ENCODE data around the gene MEF2A. TPM values are rescaled to one million over a fixed set of nuclear protein-coding genes. Genes with fewer than 3 reads are reported as not detected.

MEF2A gene
- total RNA-seq, 1 experiment from 2014 or later = 21.3 TPM

DNA sequence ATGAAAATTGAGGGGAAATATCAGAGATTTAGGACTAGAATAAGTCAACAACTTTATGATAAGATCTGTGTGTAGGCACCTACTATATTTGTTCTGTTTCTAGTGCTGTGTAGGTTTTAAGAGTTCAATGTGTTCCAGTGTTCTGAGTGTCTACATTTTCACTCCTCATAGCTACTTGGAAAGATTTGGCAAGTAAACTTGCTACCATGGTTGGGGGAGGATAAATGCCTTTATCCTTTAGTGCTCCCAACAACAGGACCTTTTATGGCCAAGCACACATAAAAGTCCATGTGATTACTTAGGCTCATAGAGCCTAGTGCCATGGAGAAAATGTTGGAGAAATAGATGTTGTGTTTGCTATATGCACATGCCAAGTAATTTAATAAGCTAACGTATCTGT lies 103.5 kb downstream of the MEF2A start:
- no peaks in the 10 kb centered on the region for H4K20me1 ChIP-seq (ENCODE audit: low read length)
- no peaks in the 10 kb centered on the region for H3F3A ChIP-seq (ENCODE audit: low read length, unreplicated experiment)
- no peaks in the 10 kb centered on the region for H3K9me3 ChIP-seq (ENCODE audit: low read length)
- no peak overlapping the region for H3K27ac ChIP-seq (ENCODE audit: low read length)
- H3K27me3 ChIP-seq (ENCODE audit: low read length) = no peaks in the 10 kb centered on the region
- CTCF ChIA-PET = interaction anchor here (0.7 kb wide), 1 partner anchor 268 kb away, joined by 3 read pairs; no protein-coding TSS in a partner anchor
- H3K4me1 ChIP-seq (ENCODE audit: insufficient read depth, low read length) = no peaks in the 10 kb centered on the region
- no peak for ATAC-seq
- no TSS peak for BruUV-seq (replicated peaks)
- POLR2A ChIA-PET (ENCODE audit: unreplicated experiment) = no interaction called here
- no peak for TF ChIP-seq EZH2 (IDR thresholded peaks at IDR 0.05; ENCODE audit: low read length, unreplicated experiment)
- no peak for TF ChIP-seq EZH2phosphoT487 (IDR thresholded peaks at IDR 0.05; ENCODE audit: borderline replicate concordance, low read length)
- no peak for TF ChIP-seq CTCF (conservative IDR thresholded peaks at IDR 0.05; ENCODE audit: low read depth, low read length)
- intact Hi-C loops (cut with micrococcal nuclease) = no loop called here
- H3K9me2 ChIP-seq (replicated peaks; ENCODE audit: low read length) = no peaks in the 10 kb centered on the region
- H3K79me2 ChIP-seq (ENCODE audit: low read length) = no peaks in the 10 kb centered on the region
- no peak overlapping the region for H3K9ac ChIP-seq (ENCODE audit: low read length)
- H3K4me2 ChIP-seq (ENCODE audit: low read length) = no peak overlapping the region
- peaks cover under 1% of the 10 kb centered on the region; the same call in 1 of the 2 replicates for H3K36me3 ChIP-seq (ENCODE audit: low read depth, low read length)
- no peak overlapping the region for H3K4me3 ChIP-seq (ENCODE audit: low read length)
- no peak overlapping the region for H2AFZ ChIP-seq (ENCODE audit: low read length)
- no peak for DNase-seq

DNA sequence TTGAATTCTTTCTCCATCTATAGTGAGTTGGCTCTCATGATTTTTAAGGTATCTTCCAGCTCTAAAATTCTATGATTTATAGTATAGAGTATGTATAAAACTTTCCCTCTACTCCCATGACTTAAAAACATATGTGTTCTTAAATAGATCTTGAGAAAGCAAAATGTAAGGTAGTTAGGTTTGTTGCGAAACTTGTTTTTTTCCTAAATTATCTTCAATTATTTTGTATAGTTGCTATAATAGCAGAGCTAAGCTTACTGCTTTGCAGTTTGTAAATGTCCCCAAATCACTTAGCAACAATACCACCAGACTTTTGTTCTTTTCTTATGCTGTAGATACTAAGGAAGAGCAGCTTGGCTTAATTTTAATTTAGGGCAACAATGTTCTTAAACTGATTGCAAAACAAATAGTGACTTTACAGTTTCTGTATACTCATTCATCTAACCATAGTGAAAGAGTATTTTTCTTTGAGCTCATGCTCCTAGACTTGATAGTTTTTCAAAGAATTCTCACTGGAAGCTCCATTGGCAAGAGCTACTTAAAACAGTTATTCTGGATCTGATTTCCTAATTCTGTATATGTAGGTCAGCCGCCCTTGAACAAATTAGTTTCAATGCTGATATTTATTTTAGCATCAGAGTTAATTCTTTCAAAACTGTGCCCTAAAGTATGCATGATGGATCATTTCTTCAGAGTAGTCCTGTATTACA lies 106.3 kb downstream of the MEF2A start:
- ATAC-seq (no peak), DNase-seq (no peak)
- CTCF ChIA-PET = no interaction called here
- Histone ChIP-seq H2AFZ (ENCODE audit: low read length) (no peak overlapping the region), H3K4me1 (ENCODE audit: insufficient read depth, low read length) (no peaks in the 10 kb centered on the region), H3K27ac (ENCODE audit: low read length) (no peak overlapping the region), H3K9me2 (replicated peaks; ENCODE audit: low read length) (no peaks in the 10 kb centered on the region), H3K4me2 (ENCODE audit: low read length) (no peak overlapping the region), H3K27me3 (ENCODE audit: low read length) (no peaks in the 10 kb centered on the region), H3K36me3 (ENCODE audit: low read depth, low read length) (peaks cover 13% of the 10 kb centered on the region), H3F3A (ENCODE audit: low read length, unreplicated experiment) (no peaks in the 10 kb centered on the region), H3K79me2 (ENCODE audit: low read length) (no peaks in the 10 kb centered on the region), H3K9ac (ENCODE audit: low read length) (no peak overlapping the region), H3K4me3 (ENCODE audit: low read length) (no peak overlapping the region), H4K20me1 (ENCODE audit: low read length) (no peaks in the 10 kb centered on the region), H3K9me3 (ENCODE audit: low read length) (no peaks in the 10 kb centered on the region)
- TF ChIP-seq EZH2 (IDR thresholded peaks at IDR 0.05; ENCODE audit: low read length, unreplicated experiment) (no peak), CTCF (conservative IDR thresholded peaks at IDR 0.05; ENCODE audit: low read depth, low read length) (no peak), EZH2phosphoT487 (IDR thresholded peaks at IDR 0.05; ENCODE audit: borderline replicate concordance, low read length) (no peak)
- POLR2A ChIA-PET (ENCODE audit: unreplicated experiment) = no interaction called here
- no TSS peak for BruUV-seq (replicated peaks)
- intact Hi-C loops (cut with micrococcal nuclease) = no loop called here

GRCh38 chr15:99673111-99673510 lies 107.3 kb downstream of the MEF2A start:
- H3F3A ChIP-seq (ENCODE audit: low read length, unreplicated experiment) = no peaks in the 10 kb centered on the region
- no TSS peak for BruUV-seq (replicated peaks)
- H2AFZ ChIP-seq (ENCODE audit: low read length) = no peak overlapping the region
- H3K4me3 ChIP-seq (ENCODE audit: low read length) = no peak overlapping the region
- ChIA-PET POLR2A (ENCODE audit: unreplicated experiment) (no interaction called here), CTCF (no interaction called here)
- DNase-seq (no peak), ATAC-seq (no peak)
- H3K9ac ChIP-seq (ENCODE audit: low read length) = no peak overlapping the region
- H4K20me1 ChIP-seq (ENCODE audit: low read length) = no peaks in the 10 kb centered on the region
- TF ChIP-seq CTCF (conservative IDR thresholded peaks at IDR 0.05; ENCODE audit: low read depth, low read length) (no peak), EZH2 (IDR thresholded peaks at IDR 0.05; ENCODE audit: low read length, unreplicated experiment) (no peak), EZH2phosphoT487 (IDR thresholded peaks at IDR 0.05; ENCODE audit: borderline replicate concordance, low read length) (no peak)
- H3K9me3 ChIP-seq (ENCODE audit: low read length) = no peaks in the 10 kb centered on the region
- H3K79me2 ChIP-seq (ENCODE audit: low read length) = no peaks in the 10 kb centered on the region
- intact Hi-C loops (cut with micrococcal nuclease) = no loop called here
- H3K9me2 ChIP-seq (replicated peaks; ENCODE audit: low read length) = no peaks in the 10 kb centered on the region
- H3K4me1 ChIP-seq (ENCODE audit: insufficient read depth, low read length) = no peaks in the 10 kb centered on the region
- peaks cover 13% of the 10 kb centered on the region for H3K36me3 ChIP-seq (ENCODE audit: low read depth, low read length)
- no peak overlapping the region for H3K4me2 ChIP-seq (ENCODE audit: low read length)
- H3K27me3 ChIP-seq (ENCODE audit: low read length) = no peaks in the 10 kb centered on the region
- no peak overlapping the region for H3K27ac ChIP-seq (ENCODE audit: low read length)
